Erythroblast (primary cell): Measurements from ENCODE around the gene KANSL1.

Experiments used
- GATA1 ChIP-seq: IDR thresholded peaks from 2 replicates; pipeline ENCODE4 v1.6.1; 2011; ENCODE audit warnings: low read depth, mild to moderate bottlenecking, control low read depth, low read length, moderate library complexity
- POLR2A ChIP-seq: IDR thresholded peaks from 2 replicates; pipeline ENCODE4 v1.6.1; 2011; ENCODE audit warnings: mild to moderate bottlenecking, low read length

DNA sequence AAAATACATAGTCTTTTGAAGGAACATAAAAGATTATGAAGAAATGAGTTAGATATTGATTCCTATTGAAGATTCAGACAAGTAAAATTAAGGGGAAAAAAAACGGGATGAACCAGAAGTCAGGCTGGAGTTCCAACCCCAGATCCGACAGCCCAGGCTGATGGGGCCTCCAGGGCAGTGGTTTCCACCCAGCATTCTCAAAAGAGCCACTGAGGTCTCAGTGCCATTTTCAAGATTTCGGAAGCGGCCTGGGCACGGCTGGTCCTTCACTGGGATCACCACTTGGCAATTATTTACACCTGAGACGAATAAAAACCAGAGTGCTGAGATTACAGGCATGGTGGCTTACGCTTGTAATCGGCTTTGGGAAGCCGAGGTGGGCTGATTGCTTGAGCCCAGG, 184.6 kb downstream of the KANSL1 start:
- TF ChIP-seq POLR2A (no peak), GATA1 (no peak)
